Ascending aorta (tissue), 2 donors: ENCODE measurements around the gene C4BPB. TPM values are rescaled to one million over a fixed set of nuclear protein-coding genes. Genes with fewer than 3 reads are reported as not detected.
"Not testable (repeated sequence)": the region's sequence is repeated elsewhere in the genome, so short reads cannot be mapped to it uniquely, and the experiment has no call there.

Source experiments
- DNase-seq, 2 donors: peaks; one replicate each; pipeline ENCODE4 v3.0.0-alpha.2; 2019; ENCODE audit warnings: low spot score in 2 of 2
- H3K27ac ChIP-seq, 2 donors: fragments of 200-600 bp; sonication (generic); one replicate each; pipeline ENCODE4 v1.5.1; 2016 to 2017; ENCODE audit warnings: mild to moderate bottlenecking in 1 of 2
- H3K27me3 ChIP-seq: fragments of 200-600 bp; sonication (generic); one replicate; pipeline ENCODE4 v1.5.1; 2017
- H3K36me3 ChIP-seq, 2 donors: fragments of 200-600 bp; sonication (generic); one replicate each; pipeline ENCODE4 v1.5.1; 2016
- H3K4me1 ChIP-seq, 2 donors: fragments of 200-600 bp; sonication (generic); one replicate each; pipeline ENCODE4 v1.5.1; 2016 to 2017; ENCODE audit warnings: mild to moderate bottlenecking in 1 of 2
- H3K4me3 ChIP-seq, 2 donors: fragments of 200-600 bp; sonication (generic); one replicate each; pipeline ENCODE4 v1.5.1; 2016 to 2017; ENCODE audit warnings: mild to moderate bottlenecking in 1 of 2
- H3K9me3 ChIP-seq, 2 donors: fragments of 200-600 bp; sonication (generic); one replicate each; pipeline ENCODE4 v1.5.1; 2016
- CTCF ChIP-seq, 3 experiments: fragments of 200-600 bp in 2 of 3; fragments of 450-650 bp in 1 of 3; sonication (generic) in 2 of 3; IDR thresholded peaks; one replicate each; pipeline ENCODE4 v1.5.1; 2016 to 2019; ENCODE audit warnings: antibody characterized with exemption in 3 of 3, mild to moderate bottlenecking in 1 of 3, moderate library complexity in 1 of 3
- intact Hi-C: fragments of 100-400 bp; cut with DNase I; formaldehyde crosslinking; loops from one replicate; pipeline ENCODE4 v1.15.1; 2023
- total RNA-seq: library from RNA; depleted of rRNA; stranded (reverse); fragments of >200 nt; gene quantifications from one replicate; pipeline ENCODE4 v1.1.0, GENCODE V29; 2016

C4BPB gene
- not detected for total RNA-seq

GRCh38 chr1:207088701-207089626, at the start of gene C4BPB:
TSS of gene C4BPB (plus strand) at chr1:207088860. CDS start at chr1:207089532, 672 bp downstream.
- H3K27me3 ChIP-seq = no peaks in the 10 kb centered on the region
- no peak within 1 kb of the TSS for H3K27ac ChIP-seq
- no peak for DNase-seq
- H3K9me3 ChIP-seq = no peaks in the 10 kb centered on the region
- TF ChIP-seq CTCF (IDR thresholded peaks at IDR 0.05) = no peak
- intact Hi-C loops = no loop called here
- H3K4me1 ChIP-seq = peaks cover 0 to 2% of the 10 kb centered on the region in 2 donors
- no peaks in the 10 kb centered on the region for H3K36me3 ChIP-seq
- H3K4me3 ChIP-seq = no peak within 1 kb of the TSS

- Histone ChIP-seq H3K27ac (no peak overlapping the region), H3K36me3 (peaks cover 0 to 6% of the 10 kb centered on the region in 2 donors), H3K4me3 (no peak overlapping the region), H3K4me1 (no peaks in the 10 kb centered on the region), H3K9me3 (no peaks in the 10 kb centered on the region), H3K27me3 (no peaks in the 10 kb centered on the region)
- no peak for DNase-seq
- intact Hi-C loops = no loop called here
- TF ChIP-seq CTCF (IDR thresholded peaks at IDR 0.05) = no peak
Measured at GRCh38 chr1:207039380-207040180, 49.1 kb upstream of the C4BPB start.

GRCh38 chr1:207040181-207040533, 48.5 kb upstream of the C4BPB start:
- peaks cover 0 to 6% of the 10 kb centered on the region in 2 donors for H3K36me3 ChIP-seq
- no peaks in the 10 kb centered on the region for H3K4me1 ChIP-seq
- no peaks in the 10 kb centered on the region for H3K9me3 ChIP-seq
- no peaks in the 10 kb centered on the region for H3K27me3 ChIP-seq
- H3K27ac ChIP-seq = no peak overlapping the region
- intact Hi-C loops = no loop called here
- no peak overlapping the region for H3K4me3 ChIP-seq
- no peak for TF ChIP-seq CTCF (IDR thresholded peaks at IDR 0.05)
- DNase-seq = no peak

GRCh38 chr1:207041397-207041796, 47.3 kb upstream of the C4BPB start:
- H3K9me3 ChIP-seq = not testable (repeated sequence)

GRCh38 chr1:207045453-207045852, 43.2 kb upstream of the C4BPB start:
- no peaks in the 10 kb centered on the region for H3K27me3 ChIP-seq
- H3K27ac ChIP-seq = no peak overlapping the region
- peaks cover 5 to 7% of the 10 kb centered on the region in 2 donors for H3K4me1 ChIP-seq
- no peak overlapping the region for H3K4me3 ChIP-seq
- no peak for TF ChIP-seq CTCF (IDR thresholded peaks at IDR 0.05)
- no peak for DNase-seq
- H3K9me3 ChIP-seq = no peaks in the 10 kb centered on the region
- intact Hi-C loops = loop anchor here (2.0 kb wide), 1 partner anchor 41 kb away; no protein-coding TSS in a partner anchor
- peaks cover 12 to 25% of the 10 kb centered on the region in 2 donors for H3K36me3 ChIP-seq

More at GRCh38 chr1:207041397-207041796, 47.3 kb upstream of the C4BPB start:
- DNase-seq, H3K4me1 ChIP-seq, H3K27ac ChIP-seq, H3K4me3 ChIP-seq, H3K27me3 ChIP-seq, intact Hi-C loops, H3K36me3 ChIP-seq: not testable (repeated sequence)

GRCh38 chr1:207047505-207047904, 41.2 kb upstream of the C4BPB start:
- no peak for TF ChIP-seq CTCF (IDR thresholded peaks at IDR 0.05)
- H3K4me3 ChIP-seq = no peak overlapping the region
- H3K36me3 ChIP-seq = peaks cover 12 to 25% of the 10 kb centered on the region in 2 donors
- H3K9me3 ChIP-seq = no peaks in the 10 kb centered on the region
- no peak for DNase-seq
- intact Hi-C loops = no loop called here
- H3K4me1 ChIP-seq = peaks cover 7 to 13% of the 10 kb centered on the region in 2 donors
- no peaks in the 10 kb centered on the region for H3K27me3 ChIP-seq
- no peak overlapping the region for H3K27ac ChIP-seq
